ENCODE results near the gene DDI2.

Gene DDI2

GRCh38 chr1:15605398-15606383 is 11.6 kb upstream of the DDI2 start:
- no peak for DNase-seq

DNA sequence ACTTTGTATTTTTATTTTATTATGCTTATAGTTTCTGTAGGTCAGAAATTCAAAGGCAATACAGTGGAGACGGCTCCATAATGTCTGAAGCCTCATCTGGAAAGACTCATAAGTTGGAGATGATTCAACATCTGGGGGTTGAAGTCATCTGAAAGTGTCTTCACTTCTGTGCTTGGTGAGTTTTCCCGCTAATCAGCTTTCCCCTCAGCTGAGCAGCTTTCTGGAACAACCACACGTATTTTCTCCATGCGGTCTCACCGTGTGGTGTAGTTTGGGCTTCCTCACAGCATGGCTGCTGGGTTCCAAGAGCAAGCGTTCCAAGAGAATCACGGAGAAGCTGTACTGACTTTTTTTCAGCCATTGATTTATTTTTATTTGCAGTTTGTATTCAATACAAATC is 7.6 kb upstream of the DDI2 start:
- no peak for DNase-seq

DNA sequence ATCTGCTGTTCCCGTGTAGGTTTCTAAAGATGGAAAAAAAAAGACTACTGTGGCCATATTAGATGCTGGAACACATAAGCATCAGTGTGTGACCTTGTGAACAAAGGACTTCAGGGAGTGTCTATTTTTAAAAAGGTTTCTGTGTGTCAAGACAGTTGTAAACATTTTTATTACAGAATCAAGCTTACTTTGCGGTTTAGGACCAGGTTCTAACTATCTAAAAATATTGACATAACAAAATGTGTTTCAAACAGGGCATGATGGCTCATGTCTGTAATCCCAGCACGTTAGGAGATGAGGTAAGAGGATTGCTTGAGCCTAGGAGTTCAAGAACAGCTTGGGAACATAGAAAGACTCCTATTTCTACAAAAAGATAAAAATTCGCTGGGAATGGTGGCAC is 7.1 kb upstream of the DDI2 start:
- DNase-seq, result no peak

DNA sequence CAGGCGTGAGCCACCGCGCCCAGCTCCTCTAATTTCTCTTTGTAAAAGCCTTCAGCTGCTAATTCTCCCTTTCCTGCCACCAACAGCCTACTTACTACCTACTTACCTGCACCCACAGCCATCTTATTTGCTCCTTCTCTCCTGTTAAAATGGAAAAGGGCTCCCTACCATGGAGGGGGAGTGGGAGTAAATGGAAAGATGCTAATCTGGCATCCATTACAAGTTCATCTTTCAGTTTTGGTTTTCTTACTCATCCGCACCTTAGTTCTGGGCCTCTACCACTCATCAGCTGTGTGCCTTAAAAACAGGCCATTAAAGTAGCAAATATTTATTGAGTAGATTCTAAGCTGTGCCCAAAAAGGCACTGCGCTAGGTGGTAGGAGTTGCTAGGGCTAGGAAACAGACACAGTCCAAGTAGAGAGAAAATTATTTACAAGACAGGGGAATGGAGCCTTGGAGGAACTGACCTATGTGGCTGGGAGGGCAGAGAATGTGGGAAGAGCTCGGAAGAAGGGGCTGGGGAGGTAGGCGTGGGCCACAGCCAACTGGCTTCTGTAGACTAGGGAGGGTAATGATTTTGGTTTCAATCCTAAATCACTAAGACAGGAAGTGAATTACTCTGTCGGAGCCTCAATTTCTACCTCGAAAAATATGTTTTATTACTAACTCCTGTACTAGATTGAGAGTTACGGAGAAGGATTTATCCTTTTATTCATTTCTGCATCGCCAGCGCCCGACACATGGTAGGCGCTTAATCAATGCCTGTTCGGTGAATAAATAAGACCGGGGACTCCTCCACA is 685 bp upstream of the DDI2 start:
- peak in 1 of 2 donors; percentile 64 for DNase-seq

DNA sequence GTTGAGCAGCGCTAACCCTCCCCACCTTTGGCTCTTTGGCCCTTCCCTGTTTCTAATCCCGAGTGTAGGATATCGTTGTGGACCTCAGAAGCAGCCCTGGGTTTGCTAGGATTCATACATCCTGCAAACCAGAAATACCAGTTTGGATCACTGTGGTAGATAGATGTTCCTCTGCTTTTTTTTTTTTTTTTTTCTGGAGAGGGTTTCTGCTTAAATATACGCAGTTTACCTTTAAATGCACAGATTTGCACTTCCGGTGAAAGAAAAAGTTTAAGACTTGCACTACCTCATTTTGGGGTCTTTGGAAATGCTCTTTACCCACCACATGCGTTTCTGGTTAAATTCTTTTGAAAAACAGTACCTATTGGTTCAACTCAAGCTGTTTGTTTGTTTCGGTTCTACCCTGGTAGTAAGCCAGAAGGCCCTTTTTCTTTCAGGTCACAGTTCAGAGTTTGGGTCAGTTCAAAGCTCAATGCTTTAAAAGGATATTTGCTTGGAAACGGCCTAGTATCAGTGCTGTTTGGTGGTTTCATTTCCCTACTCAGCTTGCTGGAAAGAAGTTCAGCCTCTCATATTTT is 908 bp downstream of the DDI2 start:
- DNase-seq, result peak; percentile 16 to 33

DNA sequence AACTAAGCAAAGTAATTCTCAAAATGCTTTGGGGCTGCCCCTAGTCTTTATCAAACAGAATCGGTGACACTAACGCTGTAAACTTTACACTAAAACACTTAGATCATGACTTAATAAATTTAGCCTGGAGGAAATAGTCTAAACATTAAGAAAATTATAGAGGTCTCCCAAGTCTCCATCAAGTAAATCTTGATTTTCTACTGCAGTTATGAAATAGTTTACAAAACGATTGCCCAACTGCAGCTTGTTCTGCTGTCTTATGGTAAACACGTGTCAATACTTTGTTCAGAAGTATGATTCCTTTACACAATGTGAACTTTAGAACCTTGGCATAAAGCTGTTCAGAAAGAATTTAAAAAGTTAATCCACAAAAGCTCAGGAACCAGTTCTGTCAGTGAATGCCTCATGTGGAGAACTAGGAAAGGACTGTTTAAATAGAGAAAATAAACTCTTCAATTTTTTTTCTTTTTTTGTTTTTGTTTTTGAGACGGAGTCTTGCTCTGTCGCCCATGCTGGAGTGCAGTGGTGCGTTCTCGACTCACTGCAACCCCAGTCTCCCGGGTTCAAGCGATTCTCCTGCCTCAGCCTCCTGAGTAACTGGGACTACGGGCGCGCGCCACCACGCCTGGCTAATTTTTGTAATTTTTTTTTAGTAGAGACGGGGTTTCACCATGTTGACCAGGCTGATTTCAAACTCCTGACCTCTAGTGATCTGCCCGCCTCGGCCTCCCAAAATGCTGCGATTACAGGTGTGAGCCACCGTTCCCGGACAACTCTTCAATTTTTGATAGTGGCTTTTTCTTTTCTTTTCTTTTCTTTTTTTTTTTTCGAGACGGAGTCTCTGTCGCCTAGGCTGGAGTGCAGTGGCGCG is 1.6 kb downstream of the DDI2 start:
- peak; percentile 76 to 85 for DNase-seq

DNA sequence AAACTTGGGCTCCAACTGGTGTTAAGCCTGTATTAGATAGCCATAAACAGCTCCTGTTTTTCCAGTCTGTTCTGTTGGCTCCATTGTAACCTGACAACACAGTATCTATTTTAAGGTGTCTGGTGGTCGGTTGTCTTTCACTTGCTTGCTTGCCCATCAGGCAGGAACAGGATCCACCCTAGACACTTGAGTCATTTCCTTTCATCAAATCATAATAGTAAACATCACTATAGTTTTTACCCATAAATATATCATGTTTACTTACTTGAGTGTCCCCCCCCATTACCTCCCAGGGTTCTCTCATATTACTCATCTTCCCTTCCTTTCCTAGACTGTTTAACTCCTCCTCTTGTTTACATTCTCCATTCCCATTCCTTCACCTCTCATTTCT is 2.9 kb downstream of the DDI2 start:
- no peak for DNase-seq

- no peak for DNase-seq
These were observed 3.8 kb downstream of the DDI2 start for GRCh38 chr1:15620902-15621682.

GRCh38 chr1:15621975-15622374 is 4.7 kb downstream of the DDI2 start:
- no peak for DNase-seq

DNA sequence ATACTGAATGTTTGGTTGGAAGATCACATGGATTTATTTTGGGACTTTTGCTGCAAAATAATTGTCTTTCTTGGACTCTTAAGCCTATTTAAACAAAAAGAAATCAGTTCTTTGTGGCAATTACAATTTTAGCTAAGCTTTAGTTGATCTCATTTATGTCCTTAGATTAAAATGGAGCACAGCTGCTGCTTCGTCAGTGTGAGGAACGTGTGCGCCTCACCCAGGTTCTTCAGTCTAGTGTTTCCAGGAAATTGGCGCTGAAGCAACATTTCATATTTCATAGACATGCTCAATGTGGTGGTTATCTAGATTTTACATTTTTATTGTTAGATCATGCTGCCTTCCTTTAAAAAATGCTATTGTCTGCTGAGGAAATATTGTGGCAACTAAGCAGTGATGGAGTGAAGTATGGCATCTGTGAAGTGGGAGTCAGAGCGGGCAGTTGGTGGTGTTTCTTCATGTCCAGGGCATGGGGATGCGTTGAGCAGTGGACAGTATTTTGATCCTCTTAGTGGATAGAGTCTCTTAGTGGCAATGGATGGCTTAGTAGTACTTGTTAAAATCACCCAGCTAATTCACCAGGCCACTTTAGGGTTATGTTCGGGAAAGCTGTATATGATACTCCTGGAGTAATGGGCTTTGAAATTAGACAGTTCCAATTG is 5.6 kb downstream of the DDI2 start:
- DNase-seq, result no peak

- no peak for DNase-seq
These were observed 6.2 kb downstream of the DDI2 start for GRCh38 chr1:15623435-15623834.

- DNase-seq, result no peak
These were observed 7.0 kb downstream of the DDI2 start for GRCh38 chr1:15624133-15624714.

- no peak for DNase-seq
These were observed 8.0 kb downstream of the DDI2 start for GRCh38 chr1:15625056-15625917.

GRCh38 chr1:15626269-15626950 is 9.2 kb downstream of the DDI2 start:
- DNase-seq, result peak; percentile 21 to 46

DNA sequence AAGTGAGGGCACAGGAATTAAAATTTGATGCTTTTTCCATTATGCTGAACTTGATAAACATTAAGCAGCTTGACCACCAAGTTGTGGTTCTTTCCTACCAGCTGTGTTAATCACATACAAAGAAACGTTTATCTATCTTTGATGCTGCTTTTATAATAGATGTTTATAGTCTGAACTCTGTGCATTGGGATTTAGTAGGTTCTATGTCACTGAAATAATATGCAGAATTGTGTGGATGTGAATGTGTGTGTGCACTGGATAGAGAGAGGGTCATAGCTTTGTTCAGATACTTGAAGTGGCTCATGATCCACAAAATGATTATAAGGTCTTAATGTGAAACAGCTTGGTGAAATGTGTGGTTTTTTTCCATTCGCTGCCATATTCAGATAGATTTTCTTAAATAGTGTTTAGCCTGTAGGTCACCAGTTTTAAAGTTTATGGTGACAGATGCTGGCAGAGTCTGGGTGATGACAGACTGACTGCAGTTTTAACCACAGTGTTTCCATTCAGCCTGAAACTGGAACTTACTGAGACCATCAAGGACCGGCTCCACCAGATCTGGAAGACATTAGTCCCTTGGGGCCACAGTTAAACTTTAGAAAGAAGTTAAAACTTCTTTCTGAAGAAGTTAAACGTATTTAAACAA is 10.2 kb downstream of the DDI2 start:
- no peak for DNase-seq

- DNase-seq, result no peak
These were observed 10.7 kb downstream of the DDI2 start for GRCh38 chr1:15628003-15628402.

DNA sequence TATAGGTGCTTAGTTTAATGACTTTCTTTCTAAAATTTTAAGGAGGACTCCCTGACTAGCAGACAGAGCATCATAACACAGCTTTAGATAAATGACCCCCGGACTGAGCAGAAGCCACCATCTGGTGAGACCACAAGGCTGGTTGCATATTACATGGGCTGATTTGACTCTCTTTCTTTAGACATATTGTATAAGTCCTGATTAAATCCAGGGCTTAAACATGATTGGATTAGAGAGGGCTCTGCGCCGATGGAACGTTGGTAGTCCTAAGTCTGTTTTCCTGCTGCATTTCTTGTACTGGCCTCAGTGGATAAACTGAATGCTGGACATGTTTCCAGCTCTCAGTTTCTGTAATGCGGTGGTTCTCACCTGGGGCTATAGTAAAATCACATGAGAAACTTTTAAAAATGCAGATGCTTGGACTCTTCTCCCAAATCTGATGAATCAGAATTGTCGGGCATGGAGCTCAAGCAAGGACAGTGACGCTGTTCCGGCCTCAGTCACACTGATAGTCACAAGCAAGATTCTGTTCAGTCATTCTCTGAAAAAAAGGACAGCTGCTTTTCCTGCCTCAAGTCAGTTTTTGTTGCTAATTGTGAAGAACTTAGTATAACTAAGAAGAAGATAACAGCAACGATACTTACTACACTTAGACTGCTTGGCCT is 16.6 kb downstream of the DDI2 start:
- DNase-seq, result no peak

- DNase-seq, result no peak
These were observed 19.2 kb downstream of the DDI2 start for GRCh38 chr1:15636436-15636835.

Data from inflammatory macrophage (primary cell).